ENCODE results near the gene TMEM243. TPM values are rescaled to one million over a fixed set of nuclear protein-coding genes. Genes with fewer than 3 reads are reported as not detected.

The TMEM243 gene
- total RNA-seq, 2 experiments from 2014 or later, result 158 to 161 TPM

DNA sequence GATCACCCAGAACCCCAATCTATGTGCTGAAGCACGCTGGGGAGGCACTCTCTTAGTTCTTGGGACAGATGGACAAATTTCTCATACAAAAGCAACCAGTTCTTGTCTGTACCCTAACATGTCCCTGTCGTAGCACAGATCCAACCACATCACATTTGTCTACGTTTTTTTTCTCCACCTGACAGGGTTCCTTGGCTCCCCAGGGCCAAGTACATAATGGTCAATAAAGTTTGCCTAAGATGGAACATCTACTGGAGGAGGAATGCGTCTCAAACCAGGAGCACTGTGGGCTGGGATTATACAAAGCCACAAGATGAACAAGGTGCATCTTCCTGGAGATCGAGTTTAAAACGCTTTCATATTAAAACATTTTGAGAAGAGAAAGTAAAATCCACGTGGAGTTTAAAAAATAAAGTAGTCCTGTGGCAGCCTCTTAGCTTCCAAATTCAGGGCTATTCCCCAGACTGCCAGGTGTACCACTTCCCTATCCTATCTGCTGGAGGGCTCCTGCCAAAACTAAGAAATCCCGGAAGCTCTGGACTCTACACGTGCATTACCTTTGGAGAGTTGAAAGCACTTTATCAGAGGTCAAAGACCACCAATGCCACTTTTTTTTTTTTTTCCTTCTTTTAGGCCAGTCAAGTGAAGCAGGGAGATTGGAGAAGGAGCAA is 1.4 kb downstream of the TMEM243 start:
- intact Hi-C loops (cut with DNase I, micrococcal nuclease), result loop anchor here (2.0 to 10.0 kb wide), 7 partner anchors 25 to 659 kb away; partner anchors contain the start of genes DBF4 (in 2 of the 2), SLC25A40 (in 2 of the 2), CROT (in 1 of the 2) and ELAPOR2 (in 1 of the 2)
- H3K27me3 Mint-ChIP-seq, result no peaks in the 10 kb centered on the region
- H3K4me1 Mint-ChIP-seq (ENCODE audit: low read depth), result peaks cover 62% of the 10 kb centered on the region
- TF ChIP-seq, protein P1, sequence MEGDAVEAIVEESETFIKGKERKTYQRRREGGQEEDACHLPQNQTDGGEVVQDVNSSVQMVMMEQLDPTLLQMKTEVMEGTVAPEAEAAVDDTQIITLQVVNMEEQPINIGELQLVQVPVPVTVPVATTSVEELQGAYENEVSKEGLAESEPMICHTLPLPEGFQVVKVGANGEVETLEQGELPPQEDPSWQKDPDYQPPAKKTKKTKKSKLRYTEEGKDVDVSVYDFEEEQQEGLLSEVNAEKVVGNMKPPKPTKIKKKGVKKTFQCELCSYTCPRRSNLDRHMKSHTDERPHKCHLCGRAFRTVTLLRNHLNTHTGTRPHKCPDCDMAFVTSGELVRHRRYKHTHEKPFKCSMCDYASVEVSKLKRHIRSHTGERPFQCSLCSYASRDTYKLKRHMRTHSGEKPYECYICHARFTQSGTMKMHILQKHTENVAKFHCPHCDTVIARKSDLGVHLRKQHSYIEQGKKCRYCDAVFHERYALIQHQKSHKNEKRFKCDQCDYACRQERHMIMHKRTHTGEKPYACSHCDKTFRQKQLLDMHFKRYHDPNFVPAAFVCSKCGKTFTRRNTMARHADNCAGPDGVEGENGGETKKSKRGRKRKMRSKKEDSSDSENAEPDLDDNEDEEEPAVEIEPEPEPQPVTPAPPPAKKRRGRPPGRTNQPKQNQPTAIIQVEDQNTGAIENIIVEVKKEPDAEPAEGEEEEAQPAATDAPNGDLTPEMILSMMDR (IDR thresholded peaks at IDR 0.05), result no peak
- ATAC-seq (ENCODE audit: poor library complexity) (no peak), DNase-seq (peak in 3 of 14 experiments; percentile 23 to 35 (median 25))
- peak overlapping the region; percentile 92 for H3K27ac Mint-ChIP-seq
- peaks cover 55% of the 10 kb centered on the region for H3K4me1 ChIP-seq (ENCODE audit: insufficient read depth, low read length)
- peaks cover 47% of the 10 kb centered on the region for H3K36me3 Mint-ChIP-seq (ENCODE audit: low read depth)
- H3K27ac ChIP-seq (ENCODE audit: low read depth in 1 of 2, low read length in 2 of 2), result peak overlapping the region; percentile 83 to 97
- ChIA-PET POLR2A (interaction anchor here (0.6 to 13.2 kb wide), 15 partner anchors 9 to 716 kb away, joined by 3 to 357 read pairs (median 11); partner anchors contain the start of genes ADAM22, CROT and DMTF1), CTCF (interaction anchor here (1.2 to 2.9 kb wide), 6 partner anchors 10 to 66 kb away, joined by 3 to 12 read pairs (median 4); partner anchors contain the start of gene DMTF1)
- no peaks in the 10 kb centered on the region for H3K9me3 Mint-ChIP-seq
- H3K9me3 ChIP-seq (ENCODE audit: control insufficient read depth in 1 of 2, insufficient read depth in 1 of 2, low read length in 2 of 2), result no peaks in the 10 kb centered on the region
- H3K4me3 Mint-ChIP-seq, result peak overlapping the region; percentile 100
- H3K36me3 ChIP-seq (ENCODE audit: insufficient read depth, low read length), result no peaks in the 10 kb centered on the region
- H3K27me3 ChIP-seq (ENCODE audit: control insufficient read depth in 1 of 2, insufficient read depth in 2 of 2, low read length in 2 of 2), result no peaks in the 10 kb centered on the region
- H3K4me3 ChIP-seq (ENCODE audit: low read length), result peak overlapping the region; percentile 89

DNA sequence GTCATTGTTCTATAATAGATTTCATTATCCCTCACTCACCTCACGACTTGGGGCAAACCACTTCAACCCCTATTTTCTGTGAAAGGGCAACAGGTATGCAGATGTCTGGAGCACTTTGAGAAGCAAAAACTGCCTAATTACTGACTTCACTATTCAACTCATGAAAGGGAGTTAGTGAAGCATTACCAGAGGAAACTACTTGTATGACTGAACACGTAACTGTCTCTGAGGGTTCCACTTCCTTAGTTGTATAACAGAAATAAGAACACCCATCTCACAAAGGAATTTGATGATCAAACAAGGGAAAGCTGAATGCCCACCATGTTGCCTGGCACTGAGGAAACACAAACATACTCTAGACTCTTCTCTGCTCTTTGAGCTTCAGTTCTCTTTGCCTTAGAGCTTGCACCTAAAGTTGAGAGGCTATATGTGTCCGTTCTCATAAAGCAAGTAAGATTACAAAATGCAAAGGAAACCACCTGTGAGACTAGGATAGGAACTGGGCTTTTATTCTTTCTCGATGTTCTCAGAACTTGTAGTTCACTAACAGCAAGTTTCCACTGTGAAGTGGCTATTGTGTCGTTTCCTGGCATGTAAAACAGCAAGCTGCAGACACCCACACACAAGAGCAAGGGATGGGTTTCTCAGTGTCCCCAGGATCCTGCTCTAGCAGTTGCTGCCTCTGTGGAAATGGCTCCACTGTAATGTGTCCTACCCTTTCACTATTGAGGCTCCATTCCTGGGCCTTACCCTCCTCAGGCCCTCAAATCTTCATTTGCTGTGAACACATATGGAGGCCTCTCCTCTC is 2.6 kb downstream of the TMEM243 start:
- intact Hi-C loops (cut with DNase I, micrococcal nuclease), result loop anchor here (5.0 to 10.0 kb wide), 6 partner anchors 35 to 660 kb away; partner anchors contain the start of genes DBF4 (in 2 of the 2), SLC25A40 (in 2 of the 2), CROT (in 1 of the 2) and ELAPOR2 (in 1 of the 2)
- Mint-ChIP-seq H3K4me3 (peak overlapping the region; percentile 100), H3K4me1 (ENCODE audit: low read depth) (peaks cover 74% of the 10 kb centered on the region), H3K27me3 (no peaks in the 10 kb centered on the region), H3K36me3 (ENCODE audit: low read depth) (peaks cover 51% of the 10 kb centered on the region), H3K27ac (peak overlapping the region; percentile 92), H3K9me3 (no peaks in the 10 kb centered on the region)
- H3K4me1 ChIP-seq (ENCODE audit: insufficient read depth, low read length), result peaks cover 67% of the 10 kb centered on the region
- peak overlapping the region; percentile 83 to 97 for H3K27ac ChIP-seq (ENCODE audit: low read depth in 1 of 2, low read length in 2 of 2)
- H3K9me3 ChIP-seq (ENCODE audit: control insufficient read depth in 1 of 2, insufficient read depth in 1 of 2, low read length in 2 of 2), result no peaks in the 10 kb centered on the region
- CTCF ChIA-PET, result interaction anchor here (1.1 to 1.5 kb wide), 5 partner anchors 14 to 32 kb away, joined by 3 to 5 read pairs (median 3); no protein-coding TSS in a partner anchor
- ATAC-seq (ENCODE audit: poor library complexity) (peak; percentile 33), DNase-seq (peak in 9 of 14 experiments; percentile 12 to 82 (median 33))
- H3K27me3 ChIP-seq (ENCODE audit: control insufficient read depth in 1 of 2, insufficient read depth in 2 of 2, low read length in 2 of 2), result no peaks in the 10 kb centered on the region
- H3K36me3 ChIP-seq (ENCODE audit: insufficient read depth, low read length), result peaks cover 3% of the 10 kb centered on the region
- TF ChIP-seq, protein P1 (IDR thresholded peaks at IDR 0.05), result no peak
- H3K4me3 ChIP-seq (ENCODE audit: low read length), result peak overlapping the region; percentile 89
- POLR2A ChIA-PET, result interaction anchor here (0.8 to 13.2 kb wide), 7 partner anchors 8 to 62 kb away, joined by 3 to 357 read pairs (median 8); partner anchors contain the start of gene DMTF1

DNA sequence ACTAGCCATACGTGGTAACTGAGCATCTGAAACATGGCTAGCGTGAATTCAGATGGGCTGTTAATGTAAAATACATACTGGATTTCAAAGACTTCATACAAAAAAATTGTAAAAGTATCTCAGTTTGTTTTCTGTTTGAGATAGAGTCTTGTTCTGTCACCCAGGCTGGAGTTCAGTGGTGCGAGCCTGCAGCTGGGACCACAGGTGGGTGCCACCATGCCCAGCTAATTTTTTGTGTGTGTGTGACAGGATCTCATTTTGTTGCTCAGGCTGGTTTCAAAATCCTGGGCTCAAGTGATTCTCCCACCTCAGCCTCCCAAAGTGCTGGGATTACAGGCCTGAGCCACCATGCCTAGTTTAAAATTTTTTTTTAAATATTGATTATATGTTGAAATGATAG is 4.5 kb downstream of the TMEM243 start:
- TF ChIP-seq, protein P1 (IDR thresholded peaks at IDR 0.05), result no peak
- peak overlapping the region; percentile 90 for H3K4me3 Mint-ChIP-seq
- ATAC-seq (ENCODE audit: poor library complexity) (no peak), DNase-seq (no peak)
- peaks cover 79% of the 10 kb centered on the region for H3K4me1 ChIP-seq (ENCODE audit: insufficient read depth, low read length)
- no peaks in the 10 kb centered on the region for H3K9me3 Mint-ChIP-seq
- no peaks in the 10 kb centered on the region for H3K9me3 ChIP-seq (ENCODE audit: control insufficient read depth in 1 of 2, insufficient read depth in 1 of 2, low read length in 2 of 2)
- ChIA-PET POLR2A (interaction anchor here (1.1 to 13.2 kb wide), 4 partner anchors 12 to 61 kb away, joined by 8 to 357 read pairs (median 40); partner anchors contain the start of gene DMTF1), CTCF (no interaction called here)
- peak overlapping the region; percentile 48 to 97 for H3K27ac ChIP-seq (ENCODE audit: low read depth in 1 of 2, low read length in 2 of 2)
- peaks cover 16% of the 10 kb centered on the region for H3K36me3 ChIP-seq (ENCODE audit: insufficient read depth, low read length)
- H3K4me3 ChIP-seq (ENCODE audit: low read length), result no peak overlapping the region
- intact Hi-C loops (cut with DNase I, micrococcal nuclease), result loop anchor here (5.0 to 10.0 kb wide), 6 partner anchors 33 to 662 kb away; partner anchors contain the start of genes DBF4 (in 2 of the 2), SLC25A40 (in 2 of the 2), CROT (in 1 of the 2) and ELAPOR2 (in 1 of the 2)
- H3K27ac Mint-ChIP-seq, result peak overlapping the region; percentile 81
- H3K27me3 Mint-ChIP-seq, result no peaks in the 10 kb centered on the region
- H3K4me1 Mint-ChIP-seq (ENCODE audit: low read depth), result peaks cover 85% of the 10 kb centered on the region
- no peaks in the 10 kb centered on the region for H3K27me3 ChIP-seq (ENCODE audit: control insufficient read depth in 1 of 2, insufficient read depth in 2 of 2, low read length in 2 of 2)
- H3K36me3 Mint-ChIP-seq (ENCODE audit: low read depth), result peaks cover 54% of the 10 kb centered on the region
